Peyer's patch (tissue), 4 donors: ENCODE results near the gene MEX3B.

Experiments used
- CTCF ChIP-seq, 6 experiments: fragments of 450-650 bp in 4 of 6; fragments of 200-600 bp in 2 of 6; sonication (generic) in 1 of 6; IDR thresholded peaks; one replicate each; pipeline ENCODE4 v1.5.1; 2017 to 2019; ENCODE audit warnings: antibody characterized with exemption in 6 of 6, mild to moderate bottlenecking in 3 of 6, moderate library complexity in 1 of 6
- POLR2A ChIP-seq, 2 donors: fragments of 450-650 bp; IDR thresholded peaks; one replicate each; pipeline ENCODE4 v1.5.1; 2017; ENCODE audit warnings: antibody characterized with exemption in 2 of 2, mild to moderate bottlenecking in 2 of 2, moderate library complexity in 2 of 2

- TF ChIP-seq CTCF (IDR thresholded peaks at IDR 0.05), result no peak
- TF ChIP-seq POLR2A (IDR thresholded peaks at IDR 0.05), result no peak
Measured at GRCh38 chr15:82005239-82005638, 40.6 kb downstream of the MEX3B start.
